HFFc6 (cell line): Measurements from ENCODE around the gene TTC33. TPM values are rescaled to one million over a fixed set of nuclear protein-coding genes. Genes with fewer than 3 reads are reported as not detected.

Experiments
- DNase-seq: peaks from one replicate; pipeline ENCODE4 v3.0.0-alpha.2; 2018
- H3K27ac Mint-ChIP-seq: 2 replicates; pipeline ENCODE4 v1.8.0; 2020; ENCODE audit warnings: mild to moderate bottlenecking, mixed read lengths
- H3K27me3 Mint-ChIP-seq: 2 replicates; pipeline ENCODE4 v1.8.0; 2021; ENCODE audit warnings: mild to moderate bottlenecking, moderate library complexity, mixed read lengths; ENCODE audit not compliant: insufficient read depth
- H3K36me3 Mint-ChIP-seq: 2 replicates; pipeline ENCODE4 v1.8.0; 2021; ENCODE audit warnings: low read depth, mixed read lengths
- H3K4me1 Mint-ChIP-seq: 2 replicates; pipeline ENCODE4 v1.8.0; 2020; ENCODE audit warnings: low read depth, mixed read lengths
- H3K4me3 Mint-ChIP-seq: 2 replicates; pipeline ENCODE4 v1.8.0; 2020; ENCODE audit warnings: mild to moderate bottlenecking, moderate library complexity, mixed read lengths
- H3K9me3 Mint-ChIP-seq: 2 replicates; pipeline ENCODE4 v1.8.0; 2020; ENCODE audit warnings: mild to moderate bottlenecking, mixed read lengths
- CTCF ChIP-seq: fragments of 200-600 bp; sonication (generic); IDR thresholded peaks from 2 replicates; pipeline ENCODE4 v1.5.0; 2021; ENCODE audit warnings: antibody characterized with exemption, mild to moderate bottlenecking
- total RNA-seq, 6 experiments: library from RNA; stranded (reverse); fragmentation: NEBNext Ultra II Directional; extraction: Animal tissue kit (Norgen Biotek cat#: 25700); gene quantifications; 2 replicates in 1 of 6; 3 replicates in 5 of 6; pipeline ENCODE4 v1.2.3, GENCODE V29; 2021

Gene TTC33
- total RNA-seq, 6 experiments from 2014 or later, result 8.6 to 11.3 (median 9.8) TPM

DNA sequence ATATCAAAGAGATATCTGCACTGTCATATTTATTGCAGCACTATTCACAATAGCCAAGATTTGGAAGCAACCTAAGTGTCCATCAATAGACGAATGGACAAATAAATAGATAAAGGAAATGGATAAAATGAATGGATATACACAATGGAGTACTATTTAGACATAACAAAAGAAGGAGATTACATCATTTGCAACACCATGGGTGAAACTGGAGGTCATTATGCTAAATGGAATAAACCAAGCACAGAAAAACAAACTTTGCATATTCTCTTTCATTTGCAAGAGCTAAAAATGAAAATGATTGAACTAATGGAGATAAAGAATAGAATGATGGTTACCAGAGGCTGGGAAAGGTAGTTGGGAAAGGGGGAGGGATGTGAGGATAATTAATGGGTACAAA is 231.1 kb downstream of the TTC33 start:
- peaks cover 16% of the 10 kb centered on the region for H3K4me1 Mint-ChIP-seq
- H3K36me3 Mint-ChIP-seq, result no peaks in the 10 kb centered on the region; the same call in 1 of the 2 replicates
- H3K4me3 Mint-ChIP-seq, result no peak overlapping the region
- TF ChIP-seq CTCF, result no peak
- no peak for DNase-seq
- H3K27me3 Mint-ChIP-seq, result peaks cover 2% of the 10 kb centered on the region; the same call in 1 of the 2 replicates
- H3K27ac Mint-ChIP-seq, result no peak overlapping the region
- H3K9me3 Mint-ChIP-seq, result no peaks in the 10 kb centered on the region

- H3K4me1 Mint-ChIP-seq, result peaks cover 26% of the 10 kb centered on the region
- no peak for DNase-seq
- H3K27me3 Mint-ChIP-seq, result peaks cover 4% of the 10 kb centered on the region
- H3K9me3 Mint-ChIP-seq, result no peaks in the 10 kb centered on the region
- no peak overlapping the region for H3K27ac Mint-ChIP-seq
- H3K36me3 Mint-ChIP-seq, result no peaks in the 10 kb centered on the region; the same call in 1 of the 2 replicates
- peak overlapping the region; percentile 11; the same call in 1 of the 2 replicates for H3K4me3 Mint-ChIP-seq
- TF ChIP-seq CTCF, result no peak
Measured at GRCh38 chr5:40521925-40522324, 233.8 kb downstream of the TTC33 start.

GRCh38 chr5:40521108-40521785 is 234.5 kb downstream of the TTC33 start:
- Mint-ChIP-seq H3K4me1 (peaks cover 26% of the 10 kb centered on the region), H3K36me3 (no peaks in the 10 kb centered on the region; the same call in 1 of the 2 replicates), H3K9me3 (no peaks in the 10 kb centered on the region), H3K27me3 (peaks cover 4% of the 10 kb centered on the region), H3K4me3 (peak overlapping the region; percentile 11; the same call in 1 of the 2 replicates), H3K27ac (no peak overlapping the region)
- TF ChIP-seq CTCF, result no peak
- DNase-seq, result no peak

GRCh38 chr5:40518485-40518917 is 237.3 kb downstream of the TTC33 start:
- peaks cover 4% of the 10 kb centered on the region for H3K27me3 Mint-ChIP-seq
- H3K4me1 Mint-ChIP-seq, result peaks cover 37% of the 10 kb centered on the region
- DNase-seq, result peak; percentile 78
- H3K4me3 Mint-ChIP-seq, result no peak overlapping the region
- no peaks in the 10 kb centered on the region; the same call in 1 of the 2 replicates for H3K36me3 Mint-ChIP-seq
- H3K27ac Mint-ChIP-seq, result peak overlapping the region; percentile 20
- H3K9me3 Mint-ChIP-seq, result no peaks in the 10 kb centered on the region
- TF ChIP-seq CTCF, result no peak

- no peak overlapping the region for H3K27ac Mint-ChIP-seq
- no peaks in the 10 kb centered on the region for H3K9me3 Mint-ChIP-seq
- TF ChIP-seq CTCF, result no peak
- H3K4me3 Mint-ChIP-seq, result no peak overlapping the region
- no peak for DNase-seq
- H3K27me3 Mint-ChIP-seq, result peaks cover 2% of the 10 kb centered on the region
- H3K36me3 Mint-ChIP-seq, result no peaks in the 10 kb centered on the region
- peaks cover 28% of the 10 kb centered on the region for H3K4me1 Mint-ChIP-seq
Measured at GRCh38 chr5:40515476-40515875, 240.3 kb downstream of the TTC33 start.
